Measurements from ENCODE around the gene HOXC5. TPM values are rescaled to one million over a fixed set of nuclear protein-coding genes. Genes with fewer than 3 reads are reported as not detected.

The HOXC5 gene
- polyA plus RNA-seq (ENCODE audit: insufficient read length in 3 of 3): 1 to 10 TPM; 2.0 to 4.3 (median 2.3) TPM
- long read RNA-seq, donor 1: 0 reads
- long read RNA-seq, donor 2, partial matches to known transcripts: 0 of 1 reads
- long read RNA-seq, donor 2, other reads (novel, unspliced or antisense): 0 of 1 reads
- long read RNA-seq, donor 3, partial matches to known transcripts: 0 of 1 reads
- long read RNA-seq, donor 3, other reads (novel, unspliced or antisense): 0 of 1 reads
- long read RNA-seq, donor 4, partial matches to known transcripts: 0 of 1 reads
- long read RNA-seq, donor 4, other reads (novel, unspliced or antisense): 0 of 1 reads
- long read RNA-seq, donor 5: 0 reads
- long read RNA-seq, donor 6, partial matches to known transcripts: 0 of 1 reads
- long read RNA-seq, donor 6, other reads (novel, unspliced or antisense): 0 of 1 reads
- long read RNA-seq, donor 7, partial matches to known transcripts: 0 of 2 reads
- long read RNA-seq, donor 7, other reads (novel, unspliced or antisense): 0 of 2 reads
- long read RNA-seq, donor 8, partial matches to known transcripts: 0 of 1 reads
- long read RNA-seq, donor 8, other reads (novel, unspliced or antisense): 0 of 1 reads
- long read RNA-seq, donor 9: 0 reads
- long read RNA-seq, donor 10, partial matches to known transcripts: 0 of 1 reads
- long read RNA-seq, donor 10, other reads (novel, unspliced or antisense): 0 of 1 reads
- long read RNA-seq, donor 11: 0 reads
- long read RNA-seq, donor 12: 0 reads
- long read RNA-seq, donor 13: 0 reads
- long read RNA-seq, donor 14: 0 reads
- long read RNA-seq, donor 15: 0 reads
- long read RNA-seq, donor 16, partial matches to known transcripts: 0 of 1 reads
- long read RNA-seq, donor 16, other reads (novel, unspliced or antisense): 0 of 1 reads

GRCh38 chr12:54032627-54033100 lies at the start of gene HOXC5:
Gene HOXC5 (plus strand): TSS chr12:54033050. CDS start chr12:54033123, 73 bp downstream.
- peak in 6 of 11 donors; percentile 78 to 89 (median 84) for DNase-seq (ENCODE audit: extremely low read depth in 1 of 11, low read depth in 9 of 11, low spot score in 4 of 11)

DNA sequence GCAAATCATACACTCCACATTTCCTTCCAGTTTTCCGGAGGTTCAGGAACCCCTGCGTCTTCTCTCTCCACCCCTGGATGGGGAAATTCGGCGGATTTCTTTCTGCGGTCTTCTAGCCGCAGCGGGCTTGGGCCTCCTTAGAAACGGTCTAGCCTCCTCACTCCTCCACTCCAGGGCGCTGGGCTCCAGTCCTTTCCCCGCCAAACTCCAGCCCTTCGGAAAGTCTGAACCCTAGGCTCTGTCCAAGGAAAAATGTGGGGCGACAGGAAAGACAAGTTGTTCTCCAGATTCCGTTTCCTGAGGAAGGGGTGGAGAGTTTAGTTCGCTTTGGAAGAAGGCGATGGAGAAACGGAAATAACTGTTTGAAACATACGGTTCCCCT lies 49.3 kb upstream of the HOXC5 start:
- no peak for DNase-seq (ENCODE audit: extremely low read depth in 1 of 11, low read depth in 9 of 11, low spot score in 4 of 11)

GRCh38 chr12:53983950-53984572 lies 48.8 kb upstream of the HOXC5 start:
- no peak for DNase-seq (ENCODE audit: extremely low read depth in 1 of 11, low read depth in 9 of 11, low spot score in 4 of 11)

DNA sequence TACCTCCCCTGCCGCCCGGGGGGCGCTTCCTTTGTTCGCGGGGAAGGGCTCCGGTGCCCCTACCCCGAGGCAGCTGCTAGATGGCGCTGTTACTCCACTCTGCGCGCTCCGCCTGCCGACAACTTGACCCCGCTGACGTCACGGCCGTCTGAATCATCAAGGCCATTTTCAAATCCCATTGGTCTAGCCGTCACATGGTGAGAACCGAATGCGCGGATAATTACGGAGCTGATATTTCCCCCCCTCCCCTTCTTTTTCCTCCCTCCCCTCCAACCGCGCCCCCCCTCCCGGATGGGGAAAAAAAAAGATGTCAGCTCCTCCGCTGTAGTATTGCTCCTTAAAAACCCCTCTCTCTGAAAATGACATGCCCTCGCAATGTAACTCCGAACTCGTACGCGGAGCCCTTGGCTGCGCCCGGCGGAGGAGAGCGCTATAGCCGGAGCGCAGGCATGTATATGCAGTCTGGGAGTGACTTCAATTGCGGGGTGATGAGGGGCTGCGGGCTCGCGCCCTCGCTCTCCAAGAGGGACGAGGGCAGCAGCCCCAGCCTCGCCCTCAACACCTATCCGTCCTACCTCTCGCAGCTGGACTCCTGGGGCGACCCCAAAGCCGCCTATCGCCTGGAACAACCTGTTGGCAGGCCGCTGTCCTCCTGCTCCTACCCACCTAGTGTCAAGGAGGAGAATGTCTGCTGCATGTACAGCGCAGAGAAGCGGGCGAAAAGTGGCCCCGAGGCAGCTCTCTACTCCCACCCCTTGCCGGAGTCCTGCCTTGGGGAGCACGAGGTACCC lies 47.8 kb upstream of the HOXC5 start, which contains the start of gene HOXC10:
HOXC10 (plus strand) TSS at position 246 of the 791 bp plus-strand sequence; CDS start at position 360, 114 bp downstream.
- DNase-seq (ENCODE audit: extremely low read depth in 1 of 11, low read depth in 9 of 11, low spot score in 4 of 11): peak; percentile 97 to 99 (median 98)

GRCh38 chr12:53985692-53985993 lies 47.2 kb upstream of the HOXC5 start:
- no peak for DNase-seq (ENCODE audit: extremely low read depth in 1 of 11, low read depth in 9 of 11, low spot score in 4 of 11)

DNA sequence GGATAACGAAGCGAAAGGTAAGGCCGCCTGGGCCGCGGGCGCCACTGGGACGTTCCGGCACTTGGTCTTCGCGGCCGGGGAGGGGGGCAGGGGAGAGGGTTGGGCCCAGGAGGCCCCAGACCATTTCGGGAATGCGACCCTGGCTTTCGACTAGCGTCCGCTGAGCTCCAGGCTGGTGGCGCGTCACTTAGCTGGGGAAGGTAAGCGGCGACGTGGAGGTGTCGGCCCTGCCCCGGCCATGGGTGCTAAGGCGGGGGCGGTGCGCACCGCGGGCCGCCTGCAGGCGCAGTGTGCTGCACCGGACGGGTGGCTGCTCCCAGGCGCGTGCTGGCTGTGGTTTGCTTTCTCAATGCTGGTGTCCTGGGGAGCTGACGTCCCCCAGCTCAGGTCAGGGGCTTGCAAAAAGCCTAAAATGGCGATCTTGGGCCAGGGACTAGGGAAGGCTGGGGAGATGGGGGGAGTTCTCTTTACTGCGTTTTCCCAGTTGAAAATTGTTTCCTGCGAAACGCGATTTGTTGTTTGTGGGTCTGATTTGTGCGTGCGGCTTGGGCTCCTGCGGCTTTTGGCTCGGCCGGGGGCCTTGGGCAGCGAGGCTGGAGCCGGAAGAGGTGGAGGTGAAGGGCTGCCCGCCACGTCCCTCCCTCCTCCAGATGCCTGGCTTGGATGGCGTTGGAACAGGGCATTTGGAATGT lies 46.7 kb upstream of the HOXC5 start:
- DNase-seq (ENCODE audit: extremely low read depth in 1 of 11, low read depth in 9 of 11, low spot score in 4 of 11): no peak

GRCh38 chr12:53986686-53987483 lies 46.0 kb upstream of the HOXC5 start:
- DNase-seq (ENCODE audit: extremely low read depth in 1 of 11, low read depth in 9 of 11, low spot score in 4 of 11): no peak

- DNase-seq (ENCODE audit: extremely low read depth in 1 of 11, low read depth in 9 of 11, low spot score in 4 of 11): no peak
These were observed 45.0 kb upstream of the HOXC5 start for GRCh38 chr12:53987787-53988230.

DNA sequence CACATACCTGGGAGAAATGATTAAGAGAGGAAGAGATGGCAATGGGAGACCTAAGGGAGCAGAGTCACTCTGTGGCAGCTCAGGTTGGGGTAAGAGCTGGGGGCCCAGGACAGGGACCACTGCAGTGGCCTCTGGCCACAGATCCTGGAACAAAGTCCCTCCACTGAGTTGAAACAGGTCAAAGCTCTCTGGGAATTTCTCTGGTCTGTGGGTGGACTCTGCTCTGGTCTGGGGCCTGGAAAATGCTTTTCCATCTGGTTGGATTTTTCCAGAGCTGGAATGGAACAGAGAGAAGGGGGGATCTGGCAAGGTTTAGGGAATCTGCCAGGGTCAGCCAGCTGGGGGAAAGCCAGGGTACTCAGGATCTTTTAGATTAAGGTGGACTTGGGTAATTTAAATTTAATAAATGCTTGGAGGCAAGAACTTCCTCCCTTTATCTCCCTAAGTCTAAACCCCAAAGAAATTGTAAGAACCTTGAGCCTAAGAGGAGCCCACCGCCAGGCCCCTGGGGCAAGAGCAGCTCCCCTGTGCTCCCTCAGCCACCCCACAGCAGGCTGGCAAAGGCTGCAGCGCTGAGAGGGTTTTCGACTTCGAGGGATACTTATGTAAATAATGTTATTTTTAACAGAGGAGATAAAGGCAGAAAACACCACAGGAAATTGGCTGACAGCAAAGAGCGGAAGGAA lies 44.2 kb upstream of the HOXC5 start:
- DNase-seq (ENCODE audit: extremely low read depth in 1 of 11, low read depth in 9 of 11, low spot score in 4 of 11): no peak

GRCh38 chr12:53989227-53990113 lies 43.4 kb upstream of the HOXC5 start:
- DNase-seq (ENCODE audit: extremely low read depth in 1 of 11, low read depth in 9 of 11, low spot score in 4 of 11): no peak

DNA sequence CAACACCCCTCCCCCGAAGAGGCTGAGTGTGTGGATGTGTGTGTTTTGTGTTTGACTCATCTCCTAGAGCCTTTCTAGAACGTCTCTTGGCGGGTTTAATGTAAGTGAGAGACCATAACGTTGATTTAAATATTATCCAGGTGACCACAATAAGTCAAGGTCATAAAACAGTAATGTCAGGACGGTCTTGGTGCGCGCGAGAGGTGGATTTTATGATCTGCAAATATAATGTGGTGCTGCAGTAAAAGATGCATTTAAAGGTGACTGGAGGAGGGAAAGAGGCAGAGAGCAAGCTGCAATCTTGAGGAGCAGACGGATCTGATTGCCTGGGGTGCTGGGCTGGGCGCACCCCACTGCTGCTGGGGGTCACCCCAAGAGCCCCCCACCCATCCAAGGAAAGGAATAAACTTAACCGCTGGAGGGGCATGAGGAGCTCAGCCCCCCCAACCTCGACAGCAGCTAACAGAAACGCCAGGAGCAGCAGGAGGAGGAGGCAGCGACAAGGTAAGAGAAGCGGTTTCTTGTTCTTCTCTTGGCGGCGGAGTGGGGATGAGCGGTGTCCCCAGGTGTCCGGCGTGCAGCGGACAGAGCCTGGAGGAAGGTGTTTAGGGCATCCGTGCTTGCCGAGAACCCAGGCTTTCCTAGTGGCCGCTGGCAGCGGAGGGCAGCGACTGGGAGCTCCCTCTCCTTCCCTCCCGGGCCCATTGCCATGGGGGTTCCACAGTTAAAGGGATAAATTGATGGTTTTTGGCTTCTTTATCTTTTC lies 42.4 kb upstream of the HOXC5 start:
- DNase-seq (ENCODE audit: extremely low read depth in 1 of 11, low read depth in 9 of 11, low spot score in 4 of 11): no peak

GRCh38 chr12:53991077-53991460 lies 41.8 kb upstream of the HOXC5 start:
- no peak for DNase-seq (ENCODE audit: extremely low read depth in 1 of 11, low read depth in 9 of 11, low spot score in 4 of 11)

DNA sequence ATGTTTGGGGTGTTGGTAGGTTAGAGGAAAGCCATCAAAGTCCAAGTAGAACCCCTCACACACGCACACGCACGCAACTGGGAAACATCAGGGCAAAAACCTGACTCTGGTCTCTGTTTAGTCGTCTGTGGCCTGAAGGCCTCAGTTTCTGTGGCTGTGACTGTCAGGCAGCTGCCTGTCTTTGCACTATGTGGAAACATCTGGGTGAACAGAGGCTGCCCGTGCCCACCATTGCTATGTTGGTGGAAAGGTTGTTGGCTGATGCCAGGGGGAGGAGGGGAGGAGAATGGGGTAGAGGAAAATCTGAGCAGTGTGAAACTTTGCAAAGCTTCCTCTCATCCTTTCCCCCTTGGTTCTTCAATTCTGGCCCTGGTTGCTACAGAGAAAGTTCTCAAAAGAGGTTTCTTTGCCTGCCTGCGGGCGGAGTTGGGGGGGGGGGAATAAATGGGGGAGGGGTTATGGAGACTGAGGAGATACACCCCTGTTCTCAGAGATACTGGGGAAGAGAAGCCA lies 40.4 kb upstream of the HOXC5 start:
- no peak for DNase-seq (ENCODE audit: extremely low read depth in 1 of 11, low read depth in 9 of 11, low spot score in 4 of 11)

DNA sequence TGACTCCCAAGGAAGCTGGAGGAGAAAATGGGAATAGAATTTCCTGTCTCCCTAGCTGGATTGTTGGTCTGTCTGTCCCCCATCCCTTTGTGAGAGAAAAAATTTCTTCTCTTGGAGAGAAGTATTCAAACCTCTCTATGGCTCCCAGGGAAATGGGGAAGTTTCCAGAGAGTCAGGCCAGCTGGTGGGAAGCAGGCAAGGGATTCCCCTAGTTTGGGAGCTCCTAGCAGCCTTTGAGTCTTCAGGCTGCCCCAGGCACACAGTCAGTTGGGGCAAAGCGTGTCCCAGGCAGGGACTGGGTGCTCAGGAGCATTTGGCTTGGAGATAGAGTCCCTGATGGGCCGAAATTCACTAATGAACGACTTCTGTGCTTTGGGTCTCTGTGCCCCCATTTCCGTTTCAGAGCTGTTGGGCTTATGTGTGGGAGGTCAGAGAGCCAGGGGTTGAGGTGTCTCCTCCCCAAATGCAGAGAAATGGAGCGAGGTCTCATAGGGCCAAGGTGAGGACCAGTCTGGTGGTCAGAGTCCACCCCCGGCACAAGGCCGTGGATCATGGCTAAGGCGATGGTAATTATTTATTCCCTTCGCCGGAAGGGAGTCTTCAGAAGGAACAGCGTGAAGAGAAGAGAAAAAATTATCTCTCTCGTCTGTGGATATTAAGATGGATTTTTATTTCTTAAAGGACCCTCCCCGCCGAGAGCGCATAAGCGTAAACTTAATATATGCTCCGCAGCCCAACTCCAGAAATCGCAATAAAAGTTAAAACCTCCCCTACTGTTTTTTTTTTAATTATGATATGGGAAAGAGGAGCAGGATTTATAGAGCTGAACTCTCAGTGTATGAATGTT lies 39.5 kb upstream of the HOXC5 start:
- DNase-seq (ENCODE audit: extremely low read depth in 1 of 11, low read depth in 9 of 11, low spot score in 4 of 11): no peak
